SK-N-MC (cell line): ENCODE measurements around the gene UNC5CL.

Experiments
- EZH2 ChIP-seq: fragments of 200-600 bp; sonication (generic); IDR thresholded peaks from one replicate; pipeline ENCODE4 v1.6.1; 2017; ENCODE audit warnings: antibody characterized with exemption
- FOXP2 ChIP-seq: optimal IDR thresholded peaks from 2 replicates; pipeline ENCODE3; 2011; ENCODE audit warnings: mild to moderate bottlenecking, moderate library complexity; ENCODE audit not compliant: insufficient read depth; ENCODE audit errors: extremely low read length, control extremely low read depth
- POLR2AphosphoS5 ChIP-seq: IDR thresholded peaks from 2 replicates; pipeline ENCODE4 v1.6.1; 2012; ENCODE audit warnings: mild to moderate bottlenecking, low read depth, low read length, borderline replicate concordance

GRCh38 chr6:41064841-41065240 lies 25.8 kb upstream of the UNC5CL start:
- TF ChIP-seq EZH2 (no peak), POLR2AphosphoS5 (no peak), FOXP2 (no peak)
